NT2/D1 (cell line): ENCODE results near the gene SORBS1.

ENCODE experiments used
- DNase-seq: peaks from one replicate; pipeline ENCODE4 v3.0.0-alpha.2; 2011; ENCODE audit warnings: low read depth, low spot score
- H3K27me3 ChIP-seq: 2 replicates; pipeline ENCODE4 v1.6.0; 2011; ENCODE audit warnings: mild to moderate bottlenecking; ENCODE audit not compliant: insufficient read length, insufficient read depth
- H3K36me3 ChIP-seq: 2 replicates; pipeline ENCODE4 v1.6.1; 2011; ENCODE audit warnings: mild to moderate bottlenecking, low read length, mixed read lengths; ENCODE audit not compliant: insufficient read depth, insufficient read length
- H3K4me1 ChIP-seq: 2 replicates; pipeline ENCODE4 v1.5.1; 2011; ENCODE audit not compliant: insufficient read depth, insufficient read length
- H3K4me3 ChIP-seq: 2 replicates; pipeline ENCODE4 v1.5.1; 2011; ENCODE audit warnings: low read depth; ENCODE audit not compliant: insufficient read length
- H3K9ac ChIP-seq: 2 replicates; pipeline ENCODE4 v1.6.0; 2011; ENCODE audit warnings: low read depth; ENCODE audit not compliant: insufficient read length
- H3K9me3 ChIP-seq: 2 replicates; pipeline ENCODE4 v1.5.1; 2011; ENCODE audit warnings: mild to moderate bottlenecking, low read length; ENCODE audit not compliant: insufficient read depth
- SUZ12 ChIP-seq: IDR thresholded peaks from 2 replicates; pipeline ENCODE4 v1.6.1; 2011; ENCODE audit not compliant: insufficient read length, insufficient read depth; ENCODE audit errors: extremely low read depth
- YY1 ChIP-seq: IDR thresholded peaks from 2 replicates; pipeline ENCODE4 v1.6.1; 2011; ENCODE audit not compliant: insufficient read length, insufficient read depth
- ZNF274 ChIP-seq: IDR thresholded peaks from 2 replicates; pipeline ENCODE4 v1.6.1; 2011; ENCODE audit warnings: mild to moderate bottlenecking, low read depth, low read length

The SORBS1 gene

DNA sequence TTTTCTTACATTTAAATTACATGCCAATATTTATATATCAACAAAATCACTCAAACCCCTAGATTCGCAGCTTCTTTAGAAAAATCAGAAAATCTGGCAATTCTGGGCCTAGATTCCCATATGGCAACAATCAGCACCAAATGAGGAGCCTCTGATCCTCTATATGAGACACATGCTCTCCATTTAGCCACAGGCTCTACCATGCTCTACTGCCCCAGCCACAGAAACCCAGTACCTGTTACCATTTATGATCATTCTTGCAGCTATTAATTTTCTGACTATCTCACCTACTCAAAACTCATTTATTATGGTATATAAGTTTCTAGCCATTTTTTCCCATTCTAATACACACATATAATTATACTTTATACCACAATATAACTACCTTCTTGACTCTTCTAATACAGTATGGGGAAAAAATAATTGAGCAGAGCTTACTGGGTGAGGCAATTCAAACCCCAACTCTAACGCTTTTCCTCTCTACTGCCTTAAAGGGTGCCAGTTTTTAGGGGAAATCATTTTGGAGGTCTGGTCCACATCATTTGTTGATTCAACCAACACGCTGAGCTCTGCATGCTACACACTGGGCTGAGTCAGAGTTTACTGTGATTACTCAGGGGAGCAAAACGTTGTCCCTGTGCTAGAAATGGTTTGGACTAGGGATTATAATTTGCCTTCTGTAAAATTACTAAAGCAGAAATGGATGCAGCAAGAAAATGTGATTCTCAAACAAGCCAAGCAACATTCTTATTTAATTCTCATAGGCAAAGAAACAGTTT, 281.9 kb downstream of the SORBS1 start:
- peaks cover 20% of the 10 kb centered on the region for H3K36me3 ChIP-seq
- H3K9me3 ChIP-seq, result no peaks in the 10 kb centered on the region
- H3K4me1 ChIP-seq, result peaks cover 2% of the 10 kb centered on the region
- H3K27me3 ChIP-seq, result no peaks in the 10 kb centered on the region
- H3K4me3 ChIP-seq, result no peak overlapping the region
- TF ChIP-seq ZNF274 (no peak), SUZ12 (no peak), YY1 (no peak)
- H3K9ac ChIP-seq, result no peak overlapping the region
- DNase-seq, result no peak

GRCh38 chr10:95278061-95278988, 282.8 kb downstream of the SORBS1 start:
- Histone ChIP-seq H3K27me3 (no peaks in the 10 kb centered on the region), H3K36me3 (peaks cover 17% of the 10 kb centered on the region), H3K4me1 (peaks cover 5% of the 10 kb centered on the region), H3K9ac (no peak overlapping the region), H3K9me3 (no peaks in the 10 kb centered on the region), H3K4me3 (no peak overlapping the region)
- DNase-seq, result no peak
- TF ChIP-seq YY1, result no peak
- no peak for TF ChIP-seq ZNF274
- TF ChIP-seq SUZ12, result no peak

DNA sequence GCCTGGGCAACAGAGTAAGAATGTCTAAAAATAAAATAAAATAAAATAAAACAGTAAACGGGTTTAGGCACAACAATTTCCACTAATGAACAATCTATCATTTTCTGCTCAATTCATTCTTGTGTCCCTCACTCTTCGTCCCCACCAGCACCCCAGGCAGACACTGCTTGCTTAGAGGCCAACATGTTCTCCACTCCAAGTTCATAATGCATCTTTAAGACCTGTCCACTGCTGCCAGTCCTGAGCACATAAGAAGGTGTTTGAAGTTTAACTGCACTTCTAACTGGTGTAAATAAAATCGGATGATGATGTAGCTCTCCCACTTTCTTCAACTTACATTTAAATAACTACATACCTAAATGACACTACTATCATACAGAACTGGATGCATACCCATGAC, 283.6 kb downstream of the SORBS1 start:
- DNase-seq, result no peak
- TF ChIP-seq SUZ12 (no peak), YY1 (no peak), ZNF274 (no peak)
- Histone ChIP-seq H3K4me3 (no peak overlapping the region), H3K4me1 (peaks cover 5% of the 10 kb centered on the region), H3K27me3 (no peaks in the 10 kb centered on the region), H3K9me3 (no peaks in the 10 kb centered on the region), H3K36me3 (peaks cover 19% of the 10 kb centered on the region), H3K9ac (no peak overlapping the region)

GRCh38 chr10:95277201-95277570, 284.0 kb downstream of the SORBS1 start:
- Histone ChIP-seq H3K4me1 (peaks cover 5% of the 10 kb centered on the region), H3K27me3 (no peaks in the 10 kb centered on the region)

GRCh38 chr10:95276367-95277200, 284.6 kb downstream of the SORBS1 start:
- no peak overlapping the region for H3K4me3 ChIP-seq
- H3K9ac ChIP-seq, result no peak overlapping the region
- peaks cover 20% of the 10 kb centered on the region for H3K36me3 ChIP-seq
- H3K27me3 ChIP-seq, result no peaks in the 10 kb centered on the region
- no peaks in the 10 kb centered on the region for H3K9me3 ChIP-seq
- H3K4me1 ChIP-seq, result peaks cover 5% of the 10 kb centered on the region
- DNase-seq, result no peak
- TF ChIP-seq ZNF274, result no peak
- TF ChIP-seq SUZ12, result no peak
- TF ChIP-seq YY1, result no peak

More at GRCh38 chr10:95277201-95277570, 284.0 kb downstream of the SORBS1 start:
- no peak overlapping the region for H3K4me3 ChIP-seq
- TF ChIP-seq YY1 (no peak), SUZ12 (no peak), ZNF274 (no peak)
- H3K36me3 ChIP-seq, result peaks cover 19% of the 10 kb centered on the region
- H3K9ac ChIP-seq, result no peak overlapping the region
- H3K9me3 ChIP-seq, result no peaks in the 10 kb centered on the region
- DNase-seq, result no peak

DNA sequence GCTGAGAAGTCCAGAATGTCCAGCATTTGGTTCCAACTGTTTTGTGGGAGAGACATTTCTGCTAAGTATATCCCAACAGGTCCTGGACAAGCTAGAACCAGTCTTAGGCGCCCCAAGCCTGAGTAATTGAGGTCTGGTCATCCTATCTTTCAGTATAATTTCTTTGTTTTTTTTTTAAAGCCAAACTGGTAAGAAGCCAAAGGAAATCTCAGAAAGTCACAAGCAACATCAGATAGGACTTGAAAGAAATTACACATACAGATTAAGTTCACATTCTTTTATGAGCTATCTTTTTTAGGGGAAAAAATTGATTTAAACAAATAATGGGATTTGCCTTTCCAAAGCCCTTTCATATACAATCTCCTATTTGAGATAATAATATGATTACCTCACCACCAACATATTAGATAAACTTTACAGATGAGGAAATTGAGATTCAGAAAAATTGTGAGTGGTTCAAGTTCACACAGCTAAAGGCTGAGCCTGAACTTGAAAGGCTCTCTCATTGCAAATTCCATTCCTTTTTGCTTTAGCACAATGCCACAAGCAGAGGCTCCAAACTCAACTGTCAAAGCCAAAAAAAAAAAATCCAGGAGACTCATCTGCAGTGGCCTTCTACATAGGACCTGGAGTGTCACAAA, 285.3 kb downstream of the SORBS1 start:
- TF ChIP-seq ZNF274, result no peak
- TF ChIP-seq YY1, result no peak
- TF ChIP-seq SUZ12, result no peak
- Histone ChIP-seq H3K9me3 (no peaks in the 10 kb centered on the region), H3K27me3 (no peaks in the 10 kb centered on the region), H3K4me1 (peaks cover 5% of the 10 kb centered on the region), H3K4me3 (no peak overlapping the region), H3K9ac (no peak overlapping the region), H3K36me3 (peaks cover 22% of the 10 kb centered on the region)
- no peak for DNase-seq
